ENCODE measurements around the gene ZNF524. TPM values are rescaled to one million over a fixed set of nuclear protein-coding genes. Genes with fewer than 3 reads are reported as not detected.

ZNF524 gene
- total RNA-seq, 1 experiment from 2014 or later: 5.5 TPM

DNA sequence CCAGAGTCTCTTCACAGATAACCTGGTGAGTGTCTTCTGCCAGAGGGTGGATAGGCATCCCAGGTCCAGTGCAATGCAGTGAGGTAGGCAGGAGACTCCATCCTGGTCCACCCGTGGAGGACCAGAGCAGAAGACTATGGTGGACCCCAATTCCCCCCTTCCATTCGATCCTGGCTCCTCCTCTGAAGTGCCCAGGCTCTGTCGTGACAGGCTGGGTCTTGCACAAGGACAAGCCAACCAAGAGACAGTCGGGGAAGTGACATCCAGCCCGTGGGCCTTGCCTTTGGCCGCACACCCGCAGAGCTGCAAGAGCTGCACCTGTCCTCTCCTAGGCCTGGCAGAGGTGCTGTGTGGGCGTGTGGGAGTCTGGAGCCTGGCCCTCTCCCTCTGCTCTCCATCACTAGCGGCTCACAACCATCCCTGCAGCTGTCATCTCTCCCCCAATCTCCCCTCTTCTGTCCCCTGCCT lies 21.2 kb downstream of the ZNF524 start (continued):
- TF ChIP-seq, protein P1, sequence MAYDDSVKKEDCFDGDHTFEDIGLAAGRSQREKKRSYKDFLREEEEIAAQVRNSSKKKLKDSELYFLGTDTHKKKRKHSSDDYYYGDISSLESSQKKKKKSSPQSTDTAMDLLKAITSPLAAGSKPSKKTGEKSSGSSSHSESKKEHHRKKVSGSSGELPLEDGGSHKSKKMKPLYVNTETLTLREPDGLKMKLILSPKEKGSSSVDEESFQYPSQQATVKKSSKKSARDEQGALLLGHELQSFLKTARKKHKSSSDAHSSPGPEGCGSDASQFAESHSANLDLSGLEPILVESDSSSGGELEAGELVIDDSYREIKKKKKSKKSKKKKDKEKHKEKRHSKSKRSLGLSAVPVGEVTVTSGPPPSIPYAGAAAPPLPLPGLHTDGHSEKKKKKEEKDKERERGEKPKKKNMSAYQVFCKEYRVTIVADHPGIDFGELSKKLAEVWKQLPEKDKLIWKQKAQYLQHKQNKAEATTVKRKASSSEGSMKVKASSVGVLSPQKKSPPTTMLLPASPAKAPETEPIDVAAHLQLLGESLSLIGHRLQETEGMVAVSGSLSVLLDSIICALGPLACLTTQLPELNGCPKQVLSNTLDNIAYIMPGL (CRISPR knock-in tag; IDR thresholded peaks at IDR 0.05): no peak
- TF ChIP-seq IRF2 (CRISPR knock-in tag; IDR thresholded peaks at IDR 0.05; ENCODE audit: borderline replicate concordance, low read depth) (no peak), GABPB1 (CRISPR knock-in tag; IDR thresholded peaks at IDR 0.05) (no peak), JUN (CRISPR knock-in tag; IDR thresholded peaks at IDR 0.05) (no peak), CBFB (CRISPR knock-in tag; IDR thresholded peaks at IDR 0.05; ENCODE audit: low read depth) (no peak), TP53 (CRISPR knock-in tag; IDR thresholded peaks at IDR 0.05) (no peak)
- TF ChIP-seq, protein P2, sequence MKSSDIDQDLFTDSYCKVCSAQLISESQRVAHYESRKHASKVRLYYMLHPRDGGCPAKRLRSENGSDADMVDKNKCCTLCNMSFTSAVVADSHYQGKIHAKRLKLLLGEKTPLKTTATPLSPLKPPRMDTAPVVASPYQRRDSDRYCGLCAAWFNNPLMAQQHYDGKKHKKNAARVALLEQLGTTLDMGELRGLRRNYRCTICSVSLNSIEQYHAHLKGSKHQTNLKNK (CRISPR knock-in tag; IDR thresholded peaks at IDR 0.05): no peak
- TF ChIP-seq, protein P3, sequence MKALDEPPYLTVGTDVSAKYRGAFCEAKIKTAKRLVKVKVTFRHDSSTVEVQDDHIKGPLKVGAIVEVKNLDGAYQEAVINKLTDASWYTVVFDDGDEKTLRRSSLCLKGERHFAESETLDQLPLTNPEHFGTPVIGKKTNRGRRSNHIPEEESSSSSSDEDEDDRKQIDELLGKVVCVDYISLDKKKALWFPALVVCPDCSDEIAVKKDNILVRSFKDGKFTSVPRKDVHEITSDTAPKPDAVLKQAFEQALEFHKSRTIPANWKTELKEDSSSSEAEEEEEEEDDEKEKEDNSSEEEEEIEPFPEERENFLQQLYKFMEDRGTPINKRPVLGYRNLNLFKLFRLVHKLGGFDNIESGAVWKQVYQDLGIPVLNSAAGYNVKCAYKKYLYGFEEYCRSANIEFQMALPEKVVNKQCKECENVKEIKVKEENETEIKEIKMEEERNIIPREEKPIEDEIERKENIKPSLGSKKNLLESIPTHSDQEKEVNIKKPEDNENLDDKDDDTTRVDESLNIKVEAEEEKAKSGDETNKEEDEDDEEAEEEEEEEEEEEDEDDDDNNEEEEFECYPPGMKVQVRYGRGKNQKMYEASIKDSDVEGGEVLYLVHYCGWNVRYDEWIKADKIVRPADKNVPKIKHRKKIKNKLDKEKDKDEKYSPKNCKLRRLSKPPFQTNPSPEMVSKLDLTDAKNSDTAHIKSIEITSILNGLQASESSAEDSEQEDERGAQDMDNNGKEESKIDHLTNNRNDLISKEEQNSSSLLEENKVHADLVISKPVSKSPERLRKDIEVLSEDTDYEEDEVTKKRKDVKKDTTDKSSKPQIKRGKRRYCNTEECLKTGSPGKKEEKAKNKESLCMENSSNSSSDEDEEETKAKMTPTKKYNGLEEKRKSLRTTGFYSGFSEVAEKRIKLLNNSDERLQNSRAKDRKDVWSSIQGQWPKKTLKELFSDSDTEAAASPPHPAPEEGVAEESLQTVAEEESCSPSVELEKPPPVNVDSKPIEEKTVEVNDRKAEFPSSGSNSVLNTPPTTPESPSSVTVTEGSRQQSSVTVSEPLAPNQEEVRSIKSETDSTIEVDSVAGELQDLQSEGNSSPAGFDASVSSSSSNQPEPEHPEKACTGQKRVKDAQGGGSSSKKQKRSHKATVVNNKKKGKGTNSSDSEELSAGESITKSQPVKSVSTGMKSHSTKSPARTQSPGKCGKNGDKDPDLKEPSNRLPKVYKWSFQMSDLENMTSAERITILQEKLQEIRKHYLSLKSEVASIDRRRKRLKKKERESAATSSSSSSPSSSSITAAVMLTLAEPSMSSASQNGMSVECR (CRISPR knock-in tag; IDR thresholded peaks at IDR 0.05; ENCODE audit: borderline replicate concordance): no peak

DNA sequence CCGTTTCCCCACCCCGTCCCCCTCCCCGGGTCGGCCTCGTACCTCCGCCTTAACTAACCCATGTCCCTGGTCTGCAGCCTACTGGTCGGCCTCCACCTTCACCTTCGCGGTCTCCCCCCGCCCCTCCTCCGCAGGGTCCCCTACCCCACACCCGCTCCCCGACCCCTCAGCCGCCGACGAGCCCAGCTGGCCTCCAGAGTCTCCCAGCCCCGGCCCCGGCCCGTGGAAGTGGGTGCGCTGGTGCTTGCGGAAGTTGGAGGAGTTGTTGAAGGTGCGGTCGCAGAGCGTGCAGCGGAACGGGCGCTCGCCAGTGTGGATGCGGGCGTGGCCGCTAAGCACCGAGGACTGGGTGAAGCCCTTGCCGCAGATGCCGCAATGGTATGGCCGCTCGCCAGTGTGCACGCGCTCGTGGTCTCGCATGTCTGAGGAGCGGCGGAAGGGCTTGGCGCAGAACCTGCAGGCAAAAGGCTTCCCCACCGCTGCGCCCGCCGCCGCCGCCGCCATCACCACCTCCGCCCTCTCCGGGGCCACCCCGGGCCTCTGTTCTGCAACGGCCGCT lies 21.7 kb downstream of the ZNF524 start:
- DNase-seq (ENCODE audit: low spot score): no peak
- CTCF ChIA-PET: interaction anchor here (0.9 kb wide), 1 partner anchor 16 kb away, joined by 3 read pairs; no protein-coding TSS in a partner anchor
- POLR2A ChIA-PET: no interaction called here
- no peak for ATAC-seq
- Mint-ChIP-seq H3K4me1 (peaks cover 17% of the 10 kb centered on the region), H3K36me3 (peaks cover 19% of the 10 kb centered on the region), H3K9me3 (0 out of 2 replicates have a peak, but pooled peaks cover 3% of the 10 kb centered on the region), H3K27me3 (ENCODE audit: low read depth) (peaks cover 9% of the 10 kb centered on the region; the same call in 1 of the 2 replicates), H3K27ac (no peak overlapping the region), H3K4me3 (no peak overlapping the region)
- TF ChIP-seq CREB1 (CRISPR knock-in tag; IDR thresholded peaks at IDR 0.05) (no peak), RELA (CRISPR knock-in tag; IDR thresholded peaks at IDR 0.05; ENCODE audit: borderline replicate concordance) (no peak), NFE2L1 (CRISPR knock-in tag; IDR thresholded peaks at IDR 0.05) (no peak), NR3C1 (CRISPR knock-in tag; conservative IDR thresholded peaks at IDR 0.05; ENCODE audit: low read depth) (no peak), GRHL2 (CRISPR knock-in tag; IDR thresholded peaks at IDR 0.05; ENCODE audit: insufficient replicate concordance, severe bottlenecking) (no peak), ZNF121 (CRISPR knock-in tag; IDR thresholded peaks at IDR 0.05) (no peak)
- TF ChIP-seq, protein P4, sequence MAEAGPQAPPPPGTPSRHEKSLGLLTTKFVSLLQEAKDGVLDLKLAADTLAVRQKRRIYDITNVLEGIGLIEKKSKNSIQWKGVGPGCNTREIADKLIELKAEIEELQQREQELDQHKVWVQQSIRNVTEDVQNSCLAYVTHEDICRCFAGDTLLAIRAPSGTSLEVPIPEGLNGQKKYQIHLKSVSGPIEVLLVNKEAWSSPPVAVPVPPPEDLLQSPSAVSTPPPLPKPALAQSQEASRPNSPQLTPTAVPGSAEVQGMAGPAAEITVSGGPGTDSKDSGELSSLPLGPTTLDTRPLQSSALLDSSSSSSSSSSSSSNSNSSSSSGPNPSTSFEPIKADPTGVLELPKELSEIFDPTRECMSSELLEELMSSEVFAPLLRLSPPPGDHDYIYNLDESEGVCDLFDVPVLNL (CRISPR knock-in tag; IDR thresholded peaks at IDR 0.05; ENCODE audit: borderline replicate concordance, low read depth): no peak
- TF ChIP-seq, protein P5, sequence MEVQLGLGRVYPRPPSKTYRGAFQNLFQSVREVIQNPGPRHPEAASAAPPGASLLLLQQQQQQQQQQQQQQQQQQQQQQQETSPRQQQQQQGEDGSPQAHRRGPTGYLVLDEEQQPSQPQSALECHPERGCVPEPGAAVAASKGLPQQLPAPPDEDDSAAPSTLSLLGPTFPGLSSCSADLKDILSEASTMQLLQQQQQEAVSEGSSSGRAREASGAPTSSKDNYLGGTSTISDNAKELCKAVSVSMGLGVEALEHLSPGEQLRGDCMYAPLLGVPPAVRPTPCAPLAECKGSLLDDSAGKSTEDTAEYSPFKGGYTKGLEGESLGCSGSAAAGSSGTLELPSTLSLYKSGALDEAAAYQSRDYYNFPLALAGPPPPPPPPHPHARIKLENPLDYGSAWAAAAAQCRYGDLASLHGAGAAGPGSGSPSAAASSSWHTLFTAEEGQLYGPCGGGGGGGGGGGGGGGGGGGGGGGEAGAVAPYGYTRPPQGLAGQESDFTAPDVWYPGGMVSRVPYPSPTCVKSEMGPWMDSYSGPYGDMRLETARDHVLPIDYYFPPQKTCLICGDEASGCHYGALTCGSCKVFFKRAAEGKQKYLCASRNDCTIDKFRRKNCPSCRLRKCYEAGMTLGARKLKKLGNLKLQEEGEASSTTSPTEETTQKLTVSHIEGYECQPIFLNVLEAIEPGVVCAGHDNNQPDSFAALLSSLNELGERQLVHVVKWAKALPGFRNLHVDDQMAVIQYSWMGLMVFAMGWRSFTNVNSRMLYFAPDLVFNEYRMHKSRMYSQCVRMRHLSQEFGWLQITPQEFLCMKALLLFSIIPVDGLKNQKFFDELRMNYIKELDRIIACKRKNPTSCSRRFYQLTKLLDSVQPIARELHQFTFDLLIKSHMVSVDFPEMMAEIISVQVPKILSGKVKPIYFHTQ (CRISPR knock-in tag; IDR thresholded peaks at IDR 0.05): no peak
- TF ChIP-seq, protein P1 (CRISPR knock-in tag; IDR thresholded peaks at IDR 0.05): no peak
- TF ChIP-seq, protein P6, sequence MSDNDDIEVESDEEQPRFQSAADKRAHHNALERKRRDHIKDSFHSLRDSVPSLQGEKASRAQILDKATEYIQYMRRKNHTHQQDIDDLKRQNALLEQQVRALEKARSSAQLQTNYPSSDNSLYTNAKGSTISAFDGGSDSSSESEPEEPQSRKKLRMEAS (CRISPR knock-in tag; IDR thresholded peaks at IDR 0.05): no peak
- TF ChIP-seq, protein P7, sequence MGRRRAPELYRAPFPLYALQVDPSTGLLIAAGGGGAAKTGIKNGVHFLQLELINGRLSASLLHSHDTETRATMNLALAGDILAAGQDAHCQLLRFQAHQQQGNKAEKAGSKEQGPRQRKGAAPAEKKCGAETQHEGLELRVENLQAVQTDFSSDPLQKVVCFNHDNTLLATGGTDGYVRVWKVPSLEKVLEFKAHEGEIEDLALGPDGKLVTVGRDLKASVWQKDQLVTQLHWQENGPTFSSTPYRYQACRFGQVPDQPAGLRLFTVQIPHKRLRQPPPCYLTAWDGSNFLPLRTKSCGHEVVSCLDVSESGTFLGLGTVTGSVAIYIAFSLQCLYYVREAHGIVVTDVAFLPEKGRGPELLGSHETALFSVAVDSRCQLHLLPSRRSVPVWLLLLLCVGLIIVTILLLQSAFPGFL (CRISPR knock-in tag; IDR thresholded peaks at IDR 0.05; ENCODE audit: borderline replicate concordance): no peak

All from WTC11 (cell line).